Hematopoietic multipotent progenitor cell treated with erythropoietin and hydrocortisone succinate and interleukin-3 and kit ligand, for 8 days (in vitro differentiated cells): ENCODE data around the gene FRK.
"Not testable (repeated sequence)": the region's sequence is repeated elsewhere in the genome, so short reads cannot be mapped to it uniquely, and the experiment has no call there.

Experiments used
- DNase-seq: peaks from one replicate; pipeline ENCODE4 v3.0.0-alpha.2; 2015

FRK gene

DNA sequence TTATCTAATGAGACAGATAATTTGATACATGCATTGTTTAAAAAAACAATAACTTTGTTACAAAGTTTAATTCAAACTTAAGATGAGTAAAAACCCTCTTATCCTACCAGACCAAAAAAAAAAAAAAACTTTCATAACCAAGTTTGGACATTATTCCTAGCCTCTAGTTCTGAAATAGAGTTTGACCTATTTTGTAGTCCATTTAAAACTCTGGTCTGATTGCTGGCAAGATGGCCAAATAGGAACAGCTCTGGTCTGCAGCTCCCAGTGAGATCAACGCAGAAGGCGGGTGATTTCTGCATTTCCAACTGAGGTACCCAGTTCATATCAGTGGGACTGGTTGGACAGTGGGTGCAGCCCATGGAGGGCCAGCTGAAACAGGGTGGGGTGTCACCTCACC is 125.9 kb downstream of the FRK start:
- DNase-seq = no peak

DNA sequence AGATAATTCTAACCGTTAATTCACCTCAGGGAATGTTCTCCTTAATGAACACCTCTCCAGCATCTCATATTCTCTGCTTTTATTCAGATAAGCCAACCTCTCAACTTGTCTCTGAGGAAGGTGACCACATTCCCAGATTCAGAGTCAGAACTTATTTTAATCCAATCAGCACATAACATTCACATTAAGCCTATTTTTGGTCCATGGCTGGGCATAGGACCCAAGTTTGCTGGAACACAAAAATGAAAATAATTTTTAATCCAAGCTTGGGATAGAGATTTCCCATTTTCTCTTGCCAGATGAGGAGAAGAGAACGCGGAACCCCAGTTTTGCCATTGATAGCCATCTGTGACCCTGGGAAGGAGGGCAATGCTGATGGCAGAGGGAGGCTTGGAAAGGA is 126.5 kb downstream of the FRK start:
- no peak for DNase-seq

DNA sequence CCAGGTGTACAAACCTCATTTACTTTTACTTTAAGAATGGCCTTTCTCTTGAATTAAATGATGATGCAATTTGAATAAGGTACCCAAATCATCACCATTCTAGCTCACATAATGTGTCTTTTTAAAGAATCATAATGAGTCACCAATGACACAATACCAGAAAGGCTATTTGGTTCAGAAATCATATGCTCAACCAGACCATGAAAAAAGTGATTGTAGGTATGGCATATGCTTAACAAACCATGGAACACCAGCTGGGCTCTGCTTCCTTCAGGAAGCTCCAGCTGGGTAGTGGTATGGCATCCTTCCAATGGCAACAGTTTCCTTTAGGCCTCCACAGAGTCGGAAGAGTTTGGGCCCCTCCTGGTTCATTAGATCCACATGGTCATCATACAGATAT is 128.2 kb downstream of the FRK start:
- no peak for DNase-seq

DNA sequence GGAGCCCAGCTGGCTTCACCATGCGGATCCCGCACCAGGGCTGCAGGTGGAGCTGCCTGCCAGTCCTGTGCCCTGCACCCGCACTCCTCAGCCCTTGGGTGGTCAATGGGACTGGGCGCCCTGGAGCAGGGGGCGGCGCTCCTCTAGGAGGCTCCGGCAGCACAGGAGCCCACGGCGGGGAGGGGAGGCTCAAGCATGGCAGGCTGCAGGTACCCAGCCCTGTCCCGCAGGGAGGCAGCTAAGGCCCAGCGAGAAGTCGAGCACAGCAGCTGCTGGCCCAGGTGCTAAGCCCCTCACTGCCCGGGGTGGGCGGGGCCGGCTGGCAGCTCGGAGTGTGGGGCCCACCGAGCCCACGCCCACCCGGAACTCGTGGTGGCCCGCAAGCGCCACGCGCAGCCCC is 132.7 kb downstream of the FRK start:
- DNase-seq = not testable (repeated sequence)

DNA sequence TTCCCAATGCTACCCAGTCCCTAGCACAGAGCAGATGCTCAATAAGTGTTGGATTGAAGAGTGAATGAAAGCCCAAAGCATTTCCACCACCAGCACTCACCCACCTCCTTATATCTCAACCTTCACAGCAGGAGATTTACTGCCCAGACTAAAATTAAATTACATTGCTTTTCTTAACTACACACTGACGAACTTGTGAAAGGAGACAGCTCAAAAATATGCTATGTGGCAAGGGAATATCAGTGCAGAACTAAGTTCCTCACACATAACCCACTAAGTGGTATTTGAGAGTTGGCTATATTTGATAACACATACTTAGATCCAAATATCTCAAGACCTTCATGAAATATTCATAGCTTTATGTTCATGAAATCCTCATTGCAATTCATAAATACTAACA is 137.7 kb downstream of the FRK start:
- no peak for DNase-seq

DNA sequence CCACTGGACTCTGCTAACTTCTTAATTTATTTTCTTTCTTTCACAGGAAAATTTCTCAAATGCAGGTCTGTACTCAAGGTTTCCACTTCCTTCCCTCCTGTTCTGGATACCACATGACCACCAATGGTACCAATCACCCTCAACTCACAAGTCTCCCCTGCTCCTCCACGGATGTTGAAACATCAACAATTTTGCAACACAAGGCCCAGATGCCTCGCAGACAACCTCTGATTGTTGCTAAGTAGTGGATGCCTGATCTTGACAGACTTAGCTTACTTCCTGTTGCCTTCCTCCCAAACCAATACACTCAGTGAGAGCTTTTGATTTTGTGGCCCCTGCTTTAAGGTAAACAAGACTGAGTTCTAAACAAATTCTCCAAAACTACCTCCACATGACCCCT is 146.6 kb downstream of the FRK start:
- no peak for DNase-seq

DNA sequence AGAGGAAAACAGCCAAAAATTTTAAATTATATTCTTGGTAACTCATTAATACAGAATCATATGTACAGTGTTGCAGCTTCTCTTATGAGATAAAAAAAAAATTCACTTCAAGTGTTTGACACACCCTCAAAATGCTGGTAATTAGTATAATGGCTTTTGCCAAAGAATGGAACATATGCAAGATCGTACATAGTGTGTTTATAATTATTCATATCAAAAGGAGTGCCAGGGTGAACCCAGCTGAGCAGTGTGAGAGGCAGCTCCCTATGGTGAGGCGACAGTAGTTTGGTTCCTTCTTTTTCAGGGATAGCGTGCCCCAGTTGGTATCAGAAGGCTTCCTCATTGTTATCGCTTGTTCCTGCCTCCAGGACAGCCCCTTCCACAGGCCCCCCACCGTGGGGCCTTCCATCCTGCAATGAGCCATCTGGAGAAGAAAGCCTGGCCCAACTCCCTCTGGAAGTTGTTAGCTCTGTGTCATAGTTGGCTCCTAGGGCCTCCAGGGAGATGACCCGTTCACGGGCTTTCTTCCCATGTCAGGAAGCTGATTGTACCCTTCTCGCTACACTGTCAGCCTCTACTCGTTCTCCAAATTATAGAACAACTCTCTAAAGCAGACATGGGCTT is 150.7 kb downstream of the FRK start:
- DNase-seq = no peak

DNA sequence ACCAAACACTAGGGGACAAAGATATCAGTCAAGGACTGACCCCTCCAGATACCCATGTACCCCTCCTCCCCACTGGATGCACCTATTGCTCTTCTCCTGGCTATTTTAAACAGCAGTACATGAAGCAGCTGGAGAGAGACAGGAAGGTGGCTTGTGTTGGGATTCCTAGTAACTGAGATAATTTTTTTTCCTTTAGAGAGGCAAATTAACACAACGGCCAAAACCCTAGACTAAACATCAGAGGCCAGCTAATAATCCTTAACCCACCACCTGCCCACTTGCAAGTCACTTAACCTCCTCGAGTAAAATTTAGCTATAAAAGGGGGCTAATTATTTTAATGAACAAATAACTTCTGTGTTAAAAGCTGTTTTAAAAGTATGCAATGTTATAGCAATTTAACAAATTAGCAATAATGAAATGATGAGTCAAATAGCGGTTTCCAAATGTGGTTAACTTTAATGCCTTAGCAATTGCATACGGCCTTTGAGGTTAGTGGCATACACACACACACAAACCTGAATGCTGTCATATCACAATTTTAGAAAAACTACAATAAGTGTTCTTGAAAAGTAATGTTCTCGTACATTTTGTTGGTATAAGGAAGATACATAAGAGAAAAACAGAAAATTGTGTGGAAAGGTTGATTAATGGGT is 151.7 kb downstream of the FRK start:
- no peak for DNase-seq

DNA sequence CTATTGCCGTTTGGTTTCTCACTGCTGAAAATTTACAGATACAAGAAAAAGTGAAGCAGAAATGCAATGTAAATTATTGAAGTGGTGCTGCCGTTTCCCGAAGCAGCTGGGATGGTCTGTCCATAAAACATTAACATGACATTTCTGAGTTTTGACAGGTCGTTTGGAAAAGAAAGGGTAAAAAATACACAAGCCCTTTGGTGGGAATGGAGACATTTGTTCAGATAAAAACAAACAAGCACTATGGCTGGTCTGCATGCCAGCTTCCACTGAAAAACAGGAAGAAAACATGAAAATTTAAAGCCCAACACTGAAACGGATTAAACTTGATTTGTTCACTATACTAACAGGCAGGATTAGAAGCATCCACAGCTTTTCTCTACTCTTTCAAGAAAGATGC is 155.2 kb downstream of the FRK start:
- no peak for DNase-seq

DNA sequence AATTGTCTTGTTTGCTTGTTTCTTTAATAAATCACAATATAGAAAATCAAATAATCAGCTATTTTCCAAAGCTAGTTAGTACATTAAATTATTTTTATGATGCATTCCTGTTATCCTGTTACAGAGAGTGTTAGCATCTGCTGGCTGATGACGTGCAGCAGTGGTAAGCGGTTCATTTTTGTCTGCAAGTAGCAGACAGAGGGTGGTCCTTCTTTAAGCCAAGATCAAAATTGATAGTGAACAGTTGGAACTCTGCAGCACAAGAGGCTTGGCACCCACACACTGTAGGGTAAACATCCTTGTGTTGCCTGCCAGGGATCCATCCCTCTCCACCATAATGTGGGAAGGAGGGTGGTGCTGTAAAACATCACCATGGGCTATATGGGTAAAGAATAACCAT is 158.3 kb downstream of the FRK start:
- DNase-seq = no peak

DNA sequence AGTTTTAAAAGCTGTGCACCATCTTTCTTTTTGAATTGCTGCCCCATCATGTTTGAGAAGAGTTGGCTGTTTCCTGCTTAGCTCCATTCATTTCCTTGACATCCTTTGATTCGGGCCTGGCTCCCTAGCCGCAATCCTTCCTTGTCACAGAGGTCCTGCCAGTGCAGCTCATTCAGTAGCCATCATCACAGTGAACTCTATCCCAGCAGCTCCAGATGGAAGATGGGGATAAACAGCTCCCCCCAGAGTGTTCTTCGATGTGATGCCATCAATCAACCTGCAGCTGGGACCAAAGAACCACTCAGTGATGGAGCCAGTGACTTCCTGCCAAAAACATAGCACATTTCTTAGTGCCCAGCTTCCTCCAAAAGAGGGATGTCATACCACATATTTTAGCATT is 158.8 kb downstream of the FRK start:
- no peak for DNase-seq

DNA sequence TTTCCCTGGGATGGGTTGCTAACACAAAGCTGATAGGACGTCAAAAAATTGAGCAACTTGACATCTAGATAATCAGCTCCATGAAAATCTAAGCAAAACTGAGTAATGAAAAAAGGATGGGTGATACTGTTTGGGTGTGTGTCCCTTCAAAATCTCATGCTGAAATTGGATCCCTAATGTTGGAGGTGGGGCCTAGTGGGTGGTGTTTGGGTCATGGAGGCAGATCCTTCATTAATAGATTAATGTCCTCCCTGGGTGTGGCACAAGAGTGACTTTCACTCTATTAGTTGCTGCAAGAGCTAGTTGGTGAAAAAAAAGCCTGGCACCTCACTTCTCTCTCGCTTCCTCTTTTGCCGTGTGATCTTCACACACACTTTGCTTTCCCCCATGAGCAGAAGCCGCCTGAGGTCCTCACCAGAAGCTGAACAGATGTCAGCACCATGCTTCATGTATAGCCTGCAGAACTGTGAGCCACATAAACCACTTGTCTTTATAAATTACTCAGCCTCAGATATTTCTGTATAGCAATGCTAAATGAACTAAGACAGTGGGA is 160.9 kb downstream of the FRK start:
- DNase-seq = no peak

DNA sequence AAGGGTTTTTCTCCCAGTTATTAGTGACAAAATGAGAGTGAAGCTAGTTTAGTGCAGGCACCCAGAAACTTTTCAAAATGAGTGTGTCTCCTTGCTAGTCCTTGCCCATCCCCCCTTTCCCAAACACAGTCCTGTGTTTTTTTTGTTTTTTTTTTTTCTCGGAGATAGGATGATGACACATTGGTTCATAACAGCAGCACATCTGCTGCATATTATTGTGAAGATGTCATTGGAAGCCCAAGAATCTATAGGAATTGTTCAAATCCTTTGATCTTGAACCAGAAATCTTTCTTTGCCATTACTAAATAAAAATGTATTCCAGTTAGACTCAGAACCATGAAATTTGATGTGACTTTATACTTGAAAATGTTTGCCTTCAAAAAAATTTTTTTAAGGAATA is 162.4 kb downstream of the FRK start:
- DNase-seq = no peak

DNA sequence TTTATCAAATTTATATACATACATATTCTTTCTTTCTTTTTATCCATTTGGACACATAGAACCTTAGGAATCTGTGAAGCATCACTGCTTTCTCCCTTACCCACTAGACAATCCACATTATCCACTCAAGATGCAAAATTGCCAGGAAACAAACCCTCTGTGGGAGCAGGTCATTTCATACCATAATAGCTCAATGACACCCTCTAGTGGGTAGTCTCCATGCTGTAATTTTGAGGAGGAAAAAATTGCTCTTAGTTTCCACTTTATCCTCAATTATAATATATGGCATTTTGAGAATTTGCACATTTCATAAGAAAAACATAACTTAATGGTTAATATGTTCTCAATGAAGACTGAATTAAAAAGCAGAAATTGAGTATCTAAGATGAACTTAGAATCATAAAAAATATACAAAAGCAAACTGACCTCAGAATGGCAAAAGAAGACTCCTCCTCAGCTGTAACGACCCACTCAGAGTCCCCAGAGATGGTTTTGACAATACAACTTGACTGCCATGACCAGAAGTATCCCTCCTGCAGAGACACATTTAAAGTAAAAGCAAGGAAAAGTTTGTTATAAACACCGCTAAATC is 164.1 kb downstream of the FRK start:
- DNase-seq = peak; percentile 42

DNA sequence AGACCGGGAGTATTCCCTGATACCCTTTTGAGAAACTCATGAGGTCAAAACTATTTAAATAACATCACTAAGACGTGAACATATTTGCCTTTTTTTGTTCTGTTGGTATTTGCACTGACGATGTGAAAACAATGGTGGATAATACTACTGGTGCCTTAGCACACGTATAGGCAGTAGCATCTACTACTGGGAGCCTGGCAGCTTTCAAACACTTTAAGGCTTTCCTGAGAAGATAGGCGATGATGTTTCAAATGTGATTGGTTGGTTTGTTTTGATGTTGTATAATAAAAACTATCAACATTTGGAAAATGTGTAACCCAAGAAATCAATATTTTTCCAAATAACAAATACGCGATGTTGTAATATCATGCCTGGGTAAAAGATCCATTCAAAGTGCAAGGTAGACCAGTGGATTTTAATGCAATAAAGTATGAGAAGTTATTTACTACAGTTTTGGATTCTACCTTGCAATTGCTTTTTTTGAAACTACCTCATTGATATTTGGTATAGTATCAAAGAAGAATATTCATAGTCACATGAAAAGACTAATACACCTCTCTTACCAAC is 166.2 kb downstream of the FRK start:
- DNase-seq = no peak

DNA sequence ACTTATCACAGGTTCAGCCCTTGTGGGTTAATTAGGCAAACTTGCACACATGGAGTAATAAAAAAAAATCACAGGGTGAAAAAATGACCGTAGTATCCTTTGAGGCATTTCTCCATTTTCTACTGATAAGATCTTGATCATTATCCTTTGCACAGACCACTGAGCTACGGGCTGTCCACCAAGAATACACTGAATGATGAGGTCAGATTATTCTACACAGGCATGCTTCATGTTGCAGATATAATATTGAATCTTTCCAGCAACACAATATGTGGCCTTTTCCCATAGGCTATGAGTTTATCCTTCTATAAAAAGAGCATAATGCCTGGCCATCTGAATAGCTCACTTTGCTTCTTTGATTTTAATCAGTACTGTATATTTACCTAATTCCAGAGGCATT is 168.9 kb downstream of the FRK start:
- DNase-seq = no peak

DNA sequence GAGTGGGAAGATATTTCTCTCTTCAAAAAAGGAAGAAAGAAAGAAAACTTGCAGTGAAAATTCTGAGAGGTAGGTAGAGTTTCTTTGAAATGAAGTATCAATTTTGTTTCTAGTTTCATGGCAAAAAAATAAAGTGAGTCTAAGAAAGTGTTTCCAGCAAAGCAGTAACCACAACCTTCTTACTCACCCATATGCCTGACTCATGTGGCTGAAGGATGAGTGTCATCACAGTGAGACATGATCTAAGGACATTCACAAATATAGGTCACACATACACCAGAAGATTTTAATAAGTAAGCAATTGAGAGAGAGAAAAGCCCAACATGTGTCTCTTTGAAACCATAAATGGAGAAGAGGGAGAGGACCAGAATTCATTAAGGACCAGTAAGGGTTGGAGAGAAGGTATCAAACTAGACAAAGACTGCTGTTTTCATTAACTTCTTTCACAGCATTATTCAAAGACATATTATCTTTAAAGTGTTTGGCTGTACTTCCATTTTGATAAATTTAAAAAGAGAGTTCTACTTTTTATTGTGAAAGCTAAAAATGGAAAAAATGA is 169.5 kb downstream of the FRK start:
- no peak for DNase-seq

DNA sequence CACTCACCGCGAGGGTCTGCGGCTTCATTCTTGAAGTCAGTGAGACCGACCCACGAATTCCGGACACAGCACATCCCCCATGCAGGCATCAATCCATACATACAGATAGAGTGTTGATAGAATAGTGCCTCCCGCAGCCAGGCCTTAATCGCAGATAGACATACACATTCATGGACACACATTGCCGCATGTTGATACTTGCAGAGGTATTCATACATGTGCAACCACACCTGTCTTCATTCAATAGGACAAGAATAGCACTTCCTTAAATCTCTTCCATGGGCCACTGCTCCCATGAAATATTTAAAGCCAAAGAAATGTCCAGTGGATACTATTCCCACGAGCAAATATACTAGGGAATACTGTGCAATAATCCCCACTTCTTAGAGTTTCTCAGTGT is 170.5 kb downstream of the FRK start:
- DNase-seq = no peak

DNA sequence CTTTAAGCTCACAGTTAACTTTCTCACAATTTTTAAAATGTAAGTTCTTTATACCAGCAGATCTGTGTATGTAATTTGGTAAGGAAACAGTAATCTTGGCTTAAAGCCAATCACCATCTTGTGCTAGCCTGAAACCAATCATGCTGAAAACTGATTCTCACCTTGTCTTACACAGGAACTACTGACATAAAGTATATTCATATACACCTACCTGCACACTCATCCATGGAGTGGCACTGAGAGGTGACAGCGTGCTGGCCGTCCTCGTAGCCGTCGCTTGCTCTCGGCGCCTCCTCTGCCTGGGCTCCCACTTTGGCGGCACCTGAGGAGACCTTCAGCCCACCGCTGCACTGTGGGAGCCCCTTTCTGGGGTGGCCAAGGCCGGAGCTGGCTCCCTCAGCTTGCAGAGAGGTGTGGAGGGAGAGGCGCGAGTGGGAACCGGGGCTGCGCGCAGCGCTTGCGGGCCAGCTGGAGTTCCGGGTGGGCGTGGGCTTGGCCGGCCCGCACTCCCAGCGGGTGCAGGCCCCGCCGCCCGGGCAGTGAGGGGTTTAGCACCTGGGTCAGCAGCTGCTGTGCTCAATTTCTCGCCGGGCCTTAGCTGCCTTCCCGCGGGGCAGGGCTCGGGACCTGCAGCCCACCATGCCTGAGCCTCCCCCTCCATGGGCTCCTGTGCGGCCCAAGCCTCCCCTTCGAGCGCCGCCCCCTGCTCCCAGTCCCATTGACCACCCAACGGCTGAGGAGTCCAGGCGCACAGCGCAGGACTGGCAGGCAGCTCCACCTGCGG is 171.8 kb downstream of the FRK start:
- DNase-seq = not testable (repeated sequence)

DNA sequence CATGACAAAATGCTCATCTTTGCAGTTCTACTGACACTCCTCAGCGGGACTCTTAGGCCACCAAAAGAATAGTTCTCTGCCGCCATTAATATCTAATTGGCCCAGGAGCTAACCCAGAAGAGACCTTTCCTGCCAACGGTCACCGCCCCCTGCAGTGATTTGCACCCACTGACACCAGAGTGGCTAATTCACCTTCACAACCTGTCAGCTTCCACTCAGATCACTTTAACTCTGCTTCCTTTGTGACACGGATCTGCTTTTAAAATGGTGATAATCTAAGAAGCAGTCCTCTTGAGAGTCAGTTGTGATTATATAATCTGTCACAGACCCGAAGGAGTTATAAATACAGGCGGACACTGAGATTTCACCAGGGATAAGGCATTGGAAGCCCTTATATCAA is 172.8 kb downstream of the FRK start:
- DNase-seq = no peak

DNA sequence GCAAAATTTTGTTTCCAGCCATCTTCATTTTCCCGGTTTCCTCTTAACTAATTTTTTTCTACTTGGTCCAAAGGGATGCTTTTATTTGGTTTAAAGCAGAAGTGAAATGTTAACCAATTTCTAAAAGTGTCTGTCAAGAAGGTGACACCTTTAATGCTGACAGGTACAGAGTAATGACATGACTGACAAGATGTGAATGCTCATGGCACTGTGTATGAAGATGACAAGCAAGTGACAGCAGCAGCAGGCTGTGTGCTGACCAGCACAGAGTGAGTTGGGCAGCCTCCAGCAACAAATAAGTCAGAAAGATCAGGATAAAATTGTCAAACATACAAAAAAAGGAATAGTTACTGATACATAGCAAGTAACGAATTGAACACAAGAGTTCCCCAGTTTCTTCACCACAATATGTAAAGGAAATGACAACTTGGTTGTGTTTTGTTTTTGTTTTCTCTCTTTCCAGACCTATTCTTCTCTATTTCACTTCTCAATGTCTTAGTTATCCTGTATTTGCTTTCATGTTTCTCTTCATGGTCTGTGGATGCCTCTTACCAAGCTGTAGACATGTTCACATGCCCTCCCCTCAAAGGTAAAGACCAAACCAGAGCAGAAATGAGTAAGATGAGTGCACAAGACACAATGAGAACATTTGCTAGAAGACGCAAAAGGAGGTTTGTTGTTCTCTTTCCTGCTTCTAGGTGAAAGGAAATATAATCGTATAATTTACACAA is 174.9 kb downstream of the FRK start:
- no peak for DNase-seq

DNA sequence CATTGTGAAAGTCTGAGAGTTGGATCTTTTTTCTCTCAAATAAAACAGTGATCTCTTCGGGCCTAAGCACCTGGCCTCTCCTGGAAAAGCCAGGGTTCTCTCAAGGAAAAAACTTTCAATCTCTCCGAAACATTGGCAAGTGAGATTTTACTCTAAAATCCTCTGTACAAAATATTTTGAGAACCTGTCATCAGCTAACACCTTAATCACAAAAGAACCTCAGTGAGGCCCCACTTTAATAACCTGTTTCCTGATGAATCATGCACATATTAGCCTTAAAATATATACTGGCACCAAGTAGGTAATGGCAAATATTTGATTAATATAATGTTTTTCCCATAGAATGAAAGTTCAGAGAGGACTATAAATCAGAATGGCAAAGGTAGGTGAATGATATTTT is 177.9 kb downstream of the FRK start:
- DNase-seq = no peak
